KBM-7 (cell line): ENCODE measurements around the gene NAALADL1.

Source experiments
- DNase-seq: peaks from one replicate; pipeline ENCODE4 v3.0.0-alpha.2; 2015
- in situ Hi-C: fragments of 300-500 bp; cut with MboI; formaldehyde crosslinking; loops from 2 replicates; pipeline ENCODE4 v1.14.3; 2020; ENCODE audit warnings: low sequenced_read_pairs, low pct_unique_long_range_greater_than_20kb, mixed read lengths

NAALADL1 gene

GRCh38 chr11:65058419-65059054 lies at the start of gene NAALADL1:
TSS of gene NAALADL1 (minus strand) at chr11:65058553. CDS start at chr11:65058521, 32 bp downstream.
- in situ Hi-C loops, result no loop called here
- DNase-seq, result no peak

- in situ Hi-C loops, result no loop called here
- DNase-seq, result no peak
Observed at GRCh38 chr11:65107751-65108468, 49.6 kb upstream of the NAALADL1 start.

GRCh38 chr11:65107078-65107477 lies 48.7 kb upstream of the NAALADL1 start:
- DNase-seq, result no peak
- in situ Hi-C loops, result no loop called here

- in situ Hi-C loops, result no loop called here
- DNase-seq, result no peak
Observed at GRCh38 chr11:65104628-65105027, 46.3 kb upstream of the NAALADL1 start.

GRCh38 chr11:65103476-65103875 lies 45.1 kb upstream of the NAALADL1 start:
- in situ Hi-C loops, result no loop called here
- no peak for DNase-seq

GRCh38 chr11:65102142-65103095 lies 44.1 kb upstream of the NAALADL1 start:
- in situ Hi-C loops, result no loop called here
- DNase-seq, result no peak

GRCh38 chr11:65100674-65101350 lies 42.5 kb upstream of the NAALADL1 start:
- DNase-seq, result no peak

GRCh38 chr11:65096926-65097325 lies 38.6 kb upstream of the NAALADL1 start:
- in situ Hi-C loops, result no loop called here
- no peak for DNase-seq

More at GRCh38 chr11:65100674-65101350, 42.5 kb upstream of the NAALADL1 start:
- in situ Hi-C loops, result no loop called here

GRCh38 chr11:65095974-65096806 lies 37.8 kb upstream of the NAALADL1 start, which contains the start of gene VPS51:
TSS of gene VPS51 (plus strand) at chr11:65096214. CDS start at chr11:65096251, 37 bp downstream.
- peak; percentile 91 for DNase-seq
- in situ Hi-C loops, result no loop called here

GRCh38 chr11:65095427-65095826 lies 37.1 kb upstream of the NAALADL1 start:
- in situ Hi-C loops, result no loop called here

GRCh38 chr11:65090628-65091027 lies 32.3 kb upstream of the NAALADL1 start:
- in situ Hi-C loops, result no loop called here
- DNase-seq, result no peak

More at GRCh38 chr11:65095427-65095826, 37.1 kb upstream of the NAALADL1 start:
- DNase-seq, result no peak

GRCh38 chr11:65089621-65090020 lies 31.3 kb upstream of the NAALADL1 start:
- DNase-seq, result no peak

GRCh38 chr11:65087827-65088226 lies 29.5 kb upstream of the NAALADL1 start:
- in situ Hi-C loops, result no loop called here

More at GRCh38 chr11:65089621-65090020, 31.3 kb upstream of the NAALADL1 start:
- in situ Hi-C loops, result no loop called here

GRCh38 chr11:65087216-65087615 lies 28.9 kb upstream of the NAALADL1 start:
- in situ Hi-C loops, result no loop called here

More at GRCh38 chr11:65087827-65088226, 29.5 kb upstream of the NAALADL1 start:
- DNase-seq, result no peak

GRCh38 chr11:65086809-65087208 lies 28.5 kb upstream of the NAALADL1 start:
- no peak for DNase-seq
- in situ Hi-C loops, result no loop called here

More at GRCh38 chr11:65087216-65087615, 28.9 kb upstream of the NAALADL1 start:
- DNase-seq, result no peak

GRCh38 chr11:65085446-65085845 lies 27.1 kb upstream of the NAALADL1 start:
- in situ Hi-C loops, result no loop called here
- DNase-seq, result no peak

GRCh38 chr11:65084598-65085375 lies 26.4 kb upstream of the NAALADL1 start:
- in situ Hi-C loops, result no loop called here
- no peak for DNase-seq
